Stimulated activated effector memory CD8-positive, alpha-beta T cell treated with anti-CD3 and anti-CD28 coated beads, Interleukin-12 subunit alpha, Interleukin-12 subunit beta, amount 100 ng/mL, for 72 hours (primary cell): ENCODE measurements around the gene CKB.
A peak's percentile ranks its signal among the peaks of the same experiment; 100 is the strongest.
"Not testable (repeated sequence)": the region's sequence is repeated elsewhere in the genome, so short reads cannot be mapped to it uniquely, and the experiment has no call there.

ENCODE experiments used
- ATAC-seq: fragments of 150-1000 bp; cut with Tn5 transposase; 2 replicates; pipeline ENCODE4 v1.10.0; 2021
- DNase-seq, 2 donors: peaks; one replicate each; pipeline ENCODE4 v3.0.0; 2021 to 2022; ENCODE audit warnings: low spot score in 2 of 2
- H3K27ac Mint-ChIP-seq: one replicate; pipeline ENCODE4 v1.8.0; 2022; ENCODE audit warnings: mild to moderate bottlenecking, mixed read lengths
- H3K36me3 Mint-ChIP-seq: one replicate; pipeline ENCODE4 v1.8.0; 2022; ENCODE audit warnings: mild to moderate bottlenecking, mixed read lengths
- H3K4me1 Mint-ChIP-seq: one replicate; pipeline ENCODE4 v1.8.0; 2022; ENCODE audit warnings: mixed read lengths
- H3K4me3 Mint-ChIP-seq: one replicate; pipeline ENCODE4 v1.8.0; 2022; ENCODE audit warnings: mild to moderate bottlenecking, mixed read lengths
- H3K9me3 Mint-ChIP-seq: one replicate; pipeline ENCODE4 v1.8.0; 2022; ENCODE audit warnings: mixed read lengths

The CKB gene

GRCh38 chr14:103516426-103517173 lies 6.0 kb downstream of the CKB start:
- H3K4me1 Mint-ChIP-seq, result peaks cover 14% of the 10 kb centered on the region
- H3K4me3 Mint-ChIP-seq, result no peak overlapping the region
- H3K9me3 Mint-ChIP-seq, result no peaks in the 10 kb centered on the region
- ATAC-seq (no peak), DNase-seq (no peak)
- peak overlapping the region; percentile 52 for H3K27ac Mint-ChIP-seq
- H3K36me3 Mint-ChIP-seq, result peaks cover 17% of the 10 kb centered on the region

- no peak for ATAC-seq
- Mint-ChIP-seq H3K9me3 (no peaks in the 10 kb centered on the region), H3K4me3 (no peak overlapping the region), H3K36me3 (peaks cover 27% of the 10 kb centered on the region), H3K27ac (no peak overlapping the region), H3K4me1 (peaks cover 14% of the 10 kb centered on the region)
- DNase-seq, result no peak
Observed at GRCh38 chr14:103514596-103515421, 7.8 kb downstream of the CKB start.

GRCh38 chr14:103512701-103513611 lies 9.7 kb downstream of the CKB start:
- Mint-ChIP-seq H3K36me3 (peaks cover 36% of the 10 kb centered on the region), H3K4me1 (peaks cover 4% of the 10 kb centered on the region), H3K9me3 (no peaks in the 10 kb centered on the region), H3K27ac (no peak overlapping the region), H3K4me3 (no peak overlapping the region)
- DNase-seq, result no peak
- no peak for ATAC-seq

- peaks cover 44% of the 10 kb centered on the region for H3K36me3 Mint-ChIP-seq
- H3K9me3 Mint-ChIP-seq, DNase-seq, H3K4me1 Mint-ChIP-seq, ATAC-seq, H3K4me3 Mint-ChIP-seq, H3K27ac Mint-ChIP-seq: not testable (repeated sequence)
Observed at GRCh38 chr14:103512180-103512579, 10.4 kb downstream of the CKB start.

GRCh38 chr14:103510724-103511693 lies 11.6 kb downstream of the CKB start:
- DNase-seq (no peak), ATAC-seq (no peak)
- H3K9me3 Mint-ChIP-seq, result no peaks in the 10 kb centered on the region
- peak overlapping the region; percentile 70 for H3K27ac Mint-ChIP-seq
- peaks cover 56% of the 10 kb centered on the region for H3K36me3 Mint-ChIP-seq
- H3K4me1 Mint-ChIP-seq, result peaks cover 4% of the 10 kb centered on the region
- H3K4me3 Mint-ChIP-seq, result no peak overlapping the region

- Mint-ChIP-seq H3K27ac (peak overlapping the region; percentile 70), H3K9me3 (no peaks in the 10 kb centered on the region), H3K4me3 (no peak overlapping the region), H3K36me3 (peaks cover 65% of the 10 kb centered on the region), H3K4me1 (peaks cover 9% of the 10 kb centered on the region)
- DNase-seq, result no peak
- no peak for ATAC-seq
Observed at GRCh38 chr14:103509864-103510723, 12.5 kb downstream of the CKB start.

GRCh38 chr14:103508521-103509329 lies 13.9 kb downstream of the CKB start:
- no peak for DNase-seq
- H3K36me3 Mint-ChIP-seq, result peaks cover 79% of the 10 kb centered on the region
- no peaks in the 10 kb centered on the region for H3K9me3 Mint-ChIP-seq
- H3K27ac Mint-ChIP-seq, result peak overlapping the region; percentile 70
- H3K4me1 Mint-ChIP-seq, result peaks cover 12% of the 10 kb centered on the region
- H3K4me3 Mint-ChIP-seq, result no peak overlapping the region
- no peak for ATAC-seq

GRCh38 chr14:103507751-103508150 lies 14.9 kb downstream of the CKB start:
- Mint-ChIP-seq H3K9me3 (no peaks in the 10 kb centered on the region), H3K4me1 (peaks cover 12% of the 10 kb centered on the region), H3K4me3 (no peak overlapping the region), H3K27ac (no peak overlapping the region), H3K36me3 (peaks cover 88% of the 10 kb centered on the region)
- ATAC-seq, result no peak
- DNase-seq, result no peak

GRCh38 chr14:103504991-103505565 lies 17.6 kb downstream of the CKB start:
- H3K9me3 Mint-ChIP-seq, result no peaks in the 10 kb centered on the region
- peaks cover 20% of the 10 kb centered on the region for H3K4me1 Mint-ChIP-seq
- ATAC-seq (no peak), DNase-seq (no peak)
- H3K36me3 Mint-ChIP-seq, result peaks cover 97% of the 10 kb centered on the region
- H3K4me3 Mint-ChIP-seq, result no peak overlapping the region
- H3K27ac Mint-ChIP-seq, result peak overlapping the region; percentile 87

- H3K4me3 Mint-ChIP-seq, result no peak overlapping the region
- peak overlapping the region; percentile 45 for H3K27ac Mint-ChIP-seq
- ATAC-seq (no peak), DNase-seq (no peak)
- peaks cover 26% of the 10 kb centered on the region for H3K4me1 Mint-ChIP-seq
- H3K9me3 Mint-ChIP-seq, result no peaks in the 10 kb centered on the region
- H3K36me3 Mint-ChIP-seq, result peaks cover 99% of the 10 kb centered on the region
Observed at GRCh38 chr14:103503296-103503695, 19.3 kb downstream of the CKB start.

- Mint-ChIP-seq H3K4me3 (no peak overlapping the region), H3K27ac (peak overlapping the region; percentile 45), H3K9me3 (no peaks in the 10 kb centered on the region), H3K36me3 (peaks cover 99% of the 10 kb centered on the region), H3K4me1 (peaks cover 26% of the 10 kb centered on the region)
- DNase-seq (no peak), ATAC-seq (no peak)
Observed at GRCh38 chr14:103502877-103503276, 19.8 kb downstream of the CKB start.

GRCh38 chr14:103501921-103502669 lies 20.5 kb downstream of the CKB start:
- Mint-ChIP-seq H3K36me3 (peaks cover 99% of the 10 kb centered on the region), H3K27ac (peak overlapping the region; percentile 24), H3K4me1 (peaks cover 26% of the 10 kb centered on the region), H3K4me3 (no peak overlapping the region), H3K9me3 (no peaks in the 10 kb centered on the region)
- ATAC-seq, result no peak
- no peak for DNase-seq
